NOMO-1 treated with dmso at 0.1 percent for 144 hours (cell line): ENCODE data around the gene TMEM72.

Experiments used
- DNase-seq: peaks from one replicate; lab custom pipeline; 2025; ENCODE audit not compliant: unreplicated experiment; lab: John Stamatoyannopoulos, UW

The TMEM72 gene

DNA sequence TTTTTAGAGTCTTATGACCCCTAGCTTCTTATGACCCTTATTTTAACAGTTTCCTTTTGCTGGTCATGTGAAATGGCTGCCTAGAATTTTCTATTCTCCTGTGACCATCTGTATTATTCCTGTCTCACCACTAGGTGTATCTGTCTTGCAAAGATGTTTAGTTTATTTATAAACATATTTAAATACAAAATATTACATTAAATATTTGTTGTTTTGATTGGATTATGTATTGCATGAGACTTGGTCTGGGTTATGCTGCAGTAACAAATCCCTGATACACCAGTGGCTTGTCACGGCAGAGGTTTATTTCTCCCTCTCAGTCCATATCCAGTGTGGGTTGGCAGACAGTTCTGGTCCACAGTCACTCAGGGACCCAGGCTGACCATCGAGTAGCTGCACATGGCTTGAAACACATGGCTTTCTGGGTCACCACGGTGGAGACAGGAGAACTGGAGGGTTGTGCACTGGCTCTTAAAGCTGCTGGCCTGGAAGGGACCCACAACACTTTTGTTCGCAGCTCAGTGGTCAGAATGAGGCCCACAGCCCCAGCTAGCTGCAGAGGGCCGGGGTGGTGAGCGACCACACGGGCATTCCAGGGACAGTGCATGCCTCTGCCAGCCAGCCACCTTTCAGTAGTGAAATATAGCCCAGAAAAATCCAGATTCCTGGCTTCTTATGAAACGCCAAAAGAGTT, 55.8 kb downstream of the TMEM72 start:
- no peak for DNase-seq

GRCh38 chr10:44967616-44968015, 56.5 kb downstream of the TMEM72 start:
- DNase-seq: no peak

GRCh38 chr10:44968091-44968490, 57.0 kb downstream of the TMEM72 start:
- DNase-seq: peak; percentile 97

GRCh38 chr10:44968500-44969400, 57.6 kb downstream of the TMEM72 start:
- DNase-seq: no peak

DNA sequence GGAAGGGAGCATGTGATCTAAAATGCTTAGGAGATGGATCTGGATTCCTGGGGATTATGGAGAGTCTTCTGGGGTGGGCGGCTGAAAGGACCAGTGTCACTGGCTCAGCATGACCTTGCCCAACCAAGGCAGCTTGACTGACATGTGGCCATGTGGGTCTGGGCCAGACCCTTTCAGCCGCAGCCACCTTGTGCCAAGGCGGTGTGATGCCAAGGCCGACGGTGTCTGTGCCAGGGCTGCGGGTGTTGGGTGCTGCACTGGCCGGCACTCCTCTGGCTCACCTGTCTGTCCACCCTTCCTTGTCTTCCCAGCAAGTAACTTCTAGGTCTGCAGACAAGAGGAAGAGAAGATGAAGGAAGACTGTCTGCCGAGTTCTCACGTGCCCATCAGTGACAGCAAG, 58.7 kb downstream of the TMEM72 start:
- DNase-seq: no peak

- DNase-seq: no peak
Observed at GRCh38 chr10:44970812-44971395, 59.8 kb downstream of the TMEM72 start.

GRCh38 chr10:44971434-44971833, 60.3 kb downstream of the TMEM72 start:
- DNase-seq: no peak

- no peak for DNase-seq
Observed at GRCh38 chr10:44971935-44972757, 61.0 kb downstream of the TMEM72 start.

DNA sequence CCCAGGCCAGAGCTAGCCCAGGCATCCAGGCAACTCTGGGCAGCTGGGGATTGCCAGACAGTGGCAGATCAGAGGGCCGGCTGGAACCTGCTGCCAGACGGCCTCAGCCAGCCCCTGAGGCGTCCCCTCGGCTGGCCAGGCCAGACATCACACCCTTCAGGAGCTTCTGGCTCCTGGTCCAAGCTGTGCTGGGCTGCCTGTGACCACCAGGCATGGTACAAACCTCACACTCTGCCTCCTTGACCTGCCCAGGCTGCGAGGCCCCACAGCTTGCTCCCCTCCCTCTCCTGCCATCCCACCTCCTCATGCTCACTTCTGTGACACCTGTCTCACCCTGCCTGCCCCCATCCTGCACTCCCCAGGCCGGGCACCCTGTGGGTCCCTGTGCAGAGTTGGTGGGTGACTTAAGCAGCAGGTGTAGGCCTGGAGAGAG, 61.8 kb downstream of the TMEM72 start:
- DNase-seq: no peak

- DNase-seq: no peak
Observed at GRCh38 chr10:44973323-44974081, 62.4 kb downstream of the TMEM72 start.

- DNase-seq: no peak
Observed at GRCh38 chr10:44974082-44974627, 63.0 kb downstream of the TMEM72 start.

DNA sequence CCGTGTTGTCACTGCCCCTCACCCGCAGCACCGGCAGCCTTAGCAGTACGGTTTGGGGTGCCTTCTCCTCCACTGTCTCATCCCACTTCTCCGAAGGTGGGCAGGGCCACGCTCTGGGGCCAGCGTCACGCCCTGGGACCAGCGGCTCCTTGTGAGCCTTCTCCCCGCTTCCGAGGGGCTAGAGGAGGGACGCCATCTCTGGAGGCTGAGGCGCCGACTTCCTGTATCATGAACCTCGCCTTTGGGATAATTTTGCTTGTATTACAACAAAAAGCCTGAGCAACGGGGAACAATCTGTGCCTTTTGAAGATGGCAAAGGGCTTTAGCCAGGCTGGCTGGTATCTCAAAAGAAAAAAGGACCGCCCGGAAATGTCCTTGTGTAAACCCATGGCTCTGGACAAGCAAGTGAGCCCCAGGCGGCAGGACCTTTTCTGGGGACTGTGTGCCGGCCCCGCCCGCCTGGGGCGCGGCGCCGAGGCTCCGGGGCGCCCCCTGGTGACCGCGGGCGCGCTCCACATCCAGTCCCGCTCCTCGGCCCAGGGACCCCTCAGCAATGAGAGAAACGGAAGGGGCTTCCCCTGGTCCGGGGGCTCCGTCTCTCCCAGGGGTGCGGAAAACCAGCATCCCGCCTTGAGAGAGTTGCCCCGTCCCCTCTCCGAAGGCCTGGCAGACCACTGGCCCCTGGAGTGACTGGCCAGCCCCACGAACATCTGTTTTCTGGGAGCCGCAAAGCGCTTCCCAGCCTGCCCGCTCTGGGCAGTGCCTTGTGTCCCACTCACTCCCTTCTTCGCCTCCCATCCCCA, 63.7 kb downstream of the TMEM72 start:
- DNase-seq: no peak

GRCh38 chr10:44975431-44976331, 64.5 kb downstream of the TMEM72 start:
- DNase-seq: no peak

DNA sequence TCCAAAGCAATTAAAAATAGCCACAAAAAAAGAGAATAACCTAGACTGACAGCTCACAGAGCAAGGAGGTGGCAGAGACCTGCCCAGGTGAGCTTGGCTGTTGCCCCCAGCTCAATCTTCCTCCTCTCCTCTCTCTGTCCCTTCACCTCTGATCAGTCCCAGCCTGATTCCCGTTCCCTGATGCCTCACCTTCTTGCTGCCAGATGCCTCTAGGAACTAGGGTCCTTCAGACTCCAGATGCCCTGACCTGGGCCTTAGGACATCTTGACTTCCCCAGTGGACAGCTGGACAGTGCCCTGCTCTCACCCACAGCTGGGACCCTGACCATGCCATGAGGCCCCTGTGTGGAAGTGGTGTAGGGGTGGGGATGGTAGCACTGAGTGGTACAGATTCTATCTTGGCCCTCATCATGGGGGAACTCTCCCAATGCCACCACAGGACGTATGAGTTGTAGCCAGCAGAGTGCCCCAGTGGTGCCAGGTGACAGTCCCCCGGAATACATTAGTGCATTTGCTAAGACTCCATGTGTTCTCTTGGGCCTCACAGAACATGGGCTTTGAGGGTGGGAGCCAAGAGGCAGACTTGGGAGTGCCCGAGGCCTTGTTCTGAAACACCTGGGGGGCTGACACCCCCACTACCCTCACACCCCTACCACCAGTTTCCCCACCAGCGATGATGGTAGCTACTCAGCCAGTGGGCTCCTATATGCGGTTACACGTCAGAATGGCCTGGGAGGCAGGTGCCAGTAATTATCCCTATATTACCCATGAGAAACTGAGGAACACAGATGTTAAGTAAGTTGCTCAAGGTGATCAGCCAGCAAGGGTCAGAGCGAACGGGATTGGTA, 65.4 kb downstream of the TMEM72 start:
- DNase-seq: no peak

DNA sequence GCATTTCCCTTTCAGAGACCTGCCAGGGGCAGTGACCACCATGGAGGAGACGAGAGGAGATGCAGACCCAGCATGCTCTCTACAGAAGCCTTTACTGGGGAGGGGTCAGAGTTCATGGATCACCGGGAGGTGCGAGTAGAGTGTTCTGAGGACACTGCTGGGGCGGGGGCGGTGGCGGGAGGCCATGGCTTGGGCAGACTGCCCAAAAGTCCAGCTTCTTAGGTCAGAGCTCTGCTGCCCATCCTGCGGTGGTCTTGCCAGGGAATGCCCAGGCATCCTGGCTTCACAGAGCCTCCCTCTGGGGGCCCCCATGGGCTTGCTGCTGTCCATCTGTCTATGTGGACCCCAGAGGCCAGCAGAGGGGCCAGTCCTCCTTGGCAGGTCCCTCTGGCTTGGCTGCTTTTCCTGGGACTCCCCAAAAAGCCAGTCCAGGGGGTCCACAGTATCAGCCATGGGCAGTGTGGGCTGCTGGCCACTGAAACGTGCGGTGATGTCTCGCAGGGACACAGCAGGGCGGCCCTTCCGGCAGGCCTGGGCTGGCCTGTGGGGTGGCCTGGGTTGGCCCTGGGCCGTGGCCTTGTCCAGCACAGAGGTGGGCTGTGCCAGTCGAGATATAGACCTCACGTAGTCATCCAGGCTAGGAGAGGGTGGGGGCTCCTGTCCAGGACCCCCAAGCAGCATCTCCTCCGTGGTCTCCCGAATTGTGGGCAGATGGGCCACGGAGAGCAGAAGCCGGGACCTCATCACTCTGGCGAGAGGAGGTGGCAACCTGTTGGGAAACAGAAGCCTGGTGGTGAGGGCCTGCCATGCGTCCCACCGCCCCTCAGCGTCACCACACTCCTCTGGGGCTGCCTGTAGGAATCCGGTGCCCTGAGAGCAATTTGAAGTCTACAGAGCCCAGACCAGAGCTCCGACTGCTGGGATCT, 66.4 kb downstream of the TMEM72 start:
- DNase-seq: no peak

DNA sequence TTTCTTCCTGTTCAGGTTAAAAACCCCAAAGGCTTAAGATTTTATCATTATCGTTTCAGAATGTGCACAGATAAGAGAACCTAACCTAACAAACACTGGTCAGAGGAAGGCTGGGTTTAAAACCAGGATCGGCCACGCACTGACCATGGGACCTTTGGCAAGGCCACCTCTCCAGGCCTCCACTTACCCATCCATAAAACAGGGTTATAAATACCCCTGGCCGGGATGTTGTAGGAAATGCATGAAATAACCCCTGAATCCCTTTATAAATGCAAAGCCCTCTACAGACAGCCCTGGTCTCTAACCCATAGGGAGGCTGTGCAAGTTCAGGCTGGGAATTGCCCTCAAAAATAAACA, 67.1 kb downstream of the TMEM72 start:
- DNase-seq: no peak
